ENCODE data around the gene SF3A1.

GRCh38 chr22:30382340-30382739, 25.6 kb upstream of the SF3A1 start:
- TF ChIP-seq CTCF (IDR thresholded peaks at IDR 0.05) (no peak), POLR2A (IDR thresholded peaks at IDR 0.05) (no peak)

Data from esophagus squamous epithelium (tissue), 4 donors.